AG10803 (cell line): ENCODE data around the gene BPIFB4.
A peak's percentile ranks its signal among the peaks of the same experiment; 100 is the strongest.

Experiments used
- DNase-seq: peaks from one replicate; pipeline ENCODE4 v3.0.0; 2010; ENCODE audit warnings: low read depth
- H3K4me3 ChIP-seq: 2 replicates; pipeline ENCODE4 v1.5.1; 2011; ENCODE audit warnings: mild to moderate bottlenecking, low read length, control low read depth
- TF ChIP-seq, protein P1 (sequence below): conservative IDR thresholded peaks from 2 replicates; pipeline ENCODE4 v1.5.1; 2011; ENCODE audit warnings: mild to moderate bottlenecking, low read length, control low read depth, inconsistent platforms

BPIFB4 gene

DNA sequence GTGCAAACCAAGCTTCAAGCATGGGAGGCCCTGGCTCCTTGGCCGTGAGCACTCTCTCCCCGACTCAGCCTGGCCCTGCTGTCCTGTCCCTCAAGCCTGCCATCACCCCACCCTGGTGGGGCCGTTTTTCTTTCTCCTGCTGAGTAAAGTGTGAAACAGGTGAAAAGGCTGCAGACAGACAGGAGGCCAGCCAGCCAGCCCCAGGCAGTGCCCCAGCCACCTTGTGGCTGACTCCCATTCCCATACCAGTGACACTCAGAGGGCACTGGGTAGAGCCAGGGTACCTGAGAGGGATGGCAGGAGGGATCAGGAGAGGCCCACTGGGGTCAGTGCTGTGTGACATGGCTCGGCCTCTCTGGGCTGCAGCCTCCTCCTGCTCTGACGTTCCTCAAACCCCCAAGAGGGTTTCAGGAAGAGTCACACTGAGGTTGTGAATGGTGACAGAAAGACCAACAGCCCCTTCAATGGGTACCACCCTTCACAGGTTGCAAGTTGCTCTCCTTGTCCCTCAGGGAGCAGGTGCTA, 52.6 kb downstream of the BPIFB4 start:
- no peak for DNase-seq
- TF ChIP-seq, protein P1, sequence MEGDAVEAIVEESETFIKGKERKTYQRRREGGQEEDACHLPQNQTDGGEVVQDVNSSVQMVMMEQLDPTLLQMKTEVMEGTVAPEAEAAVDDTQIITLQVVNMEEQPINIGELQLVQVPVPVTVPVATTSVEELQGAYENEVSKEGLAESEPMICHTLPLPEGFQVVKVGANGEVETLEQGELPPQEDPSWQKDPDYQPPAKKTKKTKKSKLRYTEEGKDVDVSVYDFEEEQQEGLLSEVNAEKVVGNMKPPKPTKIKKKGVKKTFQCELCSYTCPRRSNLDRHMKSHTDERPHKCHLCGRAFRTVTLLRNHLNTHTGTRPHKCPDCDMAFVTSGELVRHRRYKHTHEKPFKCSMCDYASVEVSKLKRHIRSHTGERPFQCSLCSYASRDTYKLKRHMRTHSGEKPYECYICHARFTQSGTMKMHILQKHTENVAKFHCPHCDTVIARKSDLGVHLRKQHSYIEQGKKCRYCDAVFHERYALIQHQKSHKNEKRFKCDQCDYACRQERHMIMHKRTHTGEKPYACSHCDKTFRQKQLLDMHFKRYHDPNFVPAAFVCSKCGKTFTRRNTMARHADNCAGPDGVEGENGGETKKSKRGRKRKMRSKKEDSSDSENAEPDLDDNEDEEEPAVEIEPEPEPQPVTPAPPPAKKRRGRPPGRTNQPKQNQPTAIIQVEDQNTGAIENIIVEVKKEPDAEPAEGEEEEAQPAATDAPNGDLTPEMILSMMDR = no peak
- H3K4me3 ChIP-seq = no peak overlapping the region

DNA sequence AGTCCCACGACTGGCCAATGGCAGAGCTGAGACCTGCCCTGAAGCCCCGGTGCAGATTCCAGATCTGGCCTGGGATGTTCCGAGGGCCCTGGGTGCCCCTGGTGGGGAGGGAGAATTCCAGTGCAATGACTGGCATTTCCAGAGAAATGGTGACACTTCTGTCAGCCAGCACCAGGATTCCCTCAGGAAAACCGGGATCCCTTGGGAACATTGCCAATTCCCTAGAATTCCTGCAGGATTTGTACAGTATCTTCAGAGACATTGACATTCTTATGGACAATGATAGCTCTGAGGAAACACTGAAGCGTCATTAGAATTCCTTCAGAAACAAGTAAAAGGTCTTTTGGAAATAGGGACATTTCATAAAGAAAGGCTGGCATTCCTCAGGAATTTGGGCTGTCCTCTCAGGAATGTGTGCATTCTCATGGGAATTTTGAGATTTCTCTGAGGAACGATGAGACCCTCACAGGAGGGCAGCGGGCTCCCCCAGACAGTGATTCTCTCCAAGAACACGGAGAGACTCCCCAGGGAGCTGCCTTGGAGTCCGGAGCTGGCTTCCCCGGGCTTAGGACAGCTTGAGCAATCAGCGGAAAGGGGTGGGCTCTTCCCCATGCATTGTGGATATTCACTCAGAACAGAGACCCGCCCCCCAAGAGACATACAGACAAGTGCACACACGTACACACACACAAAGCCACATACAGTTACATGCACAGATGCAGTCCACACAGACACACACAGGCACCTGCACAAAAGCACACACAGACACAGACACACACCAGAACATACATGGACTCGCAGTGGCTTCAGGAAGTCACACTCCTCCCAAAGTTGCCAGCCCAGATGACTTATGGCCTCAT, 53.3 kb downstream of the BPIFB4 start:
- TF ChIP-seq, protein P1 = no peak
- peak; percentile 75 for DNase-seq
- H3K4me3 ChIP-seq = no peak overlapping the region

DNA sequence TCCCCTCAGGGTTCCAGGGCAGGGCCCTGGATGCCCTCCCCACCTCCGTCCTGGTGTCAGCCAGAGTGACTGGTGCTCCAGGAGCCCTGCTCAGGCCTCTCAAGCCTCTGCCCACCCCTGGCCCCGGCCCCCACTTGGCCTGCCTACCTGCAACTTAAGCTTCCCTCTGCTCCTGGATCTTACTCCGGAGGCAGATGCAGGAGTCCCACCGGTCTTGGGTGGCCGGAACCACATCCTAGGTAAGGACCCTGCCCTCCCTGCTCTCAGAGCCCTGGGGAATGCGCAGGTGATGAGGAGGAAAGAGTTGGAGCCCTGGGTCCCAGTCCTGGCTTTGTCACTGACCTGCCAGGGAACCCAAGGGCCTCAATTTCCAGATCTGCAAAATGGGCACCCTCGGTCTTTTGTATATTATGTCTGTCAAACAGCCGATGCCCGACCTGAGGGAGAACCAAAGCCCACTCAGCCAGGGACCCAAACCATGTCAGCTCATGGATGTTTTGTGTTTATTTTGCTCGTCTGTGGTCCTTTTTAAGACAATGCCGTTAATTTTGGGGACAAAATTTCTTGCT, 54.0 kb downstream of the BPIFB4 start:
- DNase-seq = no peak
- H3K4me3 ChIP-seq = no peak overlapping the region
- TF ChIP-seq, protein P1 = no peak

DNA sequence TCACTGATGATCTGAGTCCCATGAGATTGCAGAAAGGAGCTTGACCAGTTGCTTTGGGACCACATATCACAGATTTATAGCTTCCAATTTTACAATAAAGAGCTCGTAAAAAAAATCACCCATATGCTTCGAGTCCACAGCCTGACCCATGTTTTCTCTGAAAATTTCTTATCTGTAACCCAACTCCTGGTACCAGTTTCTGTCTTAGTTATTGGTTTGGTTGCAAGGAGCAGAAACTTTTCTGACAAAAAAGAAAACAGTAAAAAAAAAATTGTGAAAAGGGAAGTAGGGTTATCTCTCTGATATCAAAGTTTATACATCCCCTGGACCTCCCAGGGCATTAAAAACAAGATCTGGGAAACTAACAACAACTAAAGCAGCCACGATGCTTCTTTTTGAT, 57.8 kb downstream of the BPIFB4 start:
- TF ChIP-seq, protein P1 = no peak
- no peak overlapping the region for H3K4me3 ChIP-seq
- no peak for DNase-seq

DNA sequence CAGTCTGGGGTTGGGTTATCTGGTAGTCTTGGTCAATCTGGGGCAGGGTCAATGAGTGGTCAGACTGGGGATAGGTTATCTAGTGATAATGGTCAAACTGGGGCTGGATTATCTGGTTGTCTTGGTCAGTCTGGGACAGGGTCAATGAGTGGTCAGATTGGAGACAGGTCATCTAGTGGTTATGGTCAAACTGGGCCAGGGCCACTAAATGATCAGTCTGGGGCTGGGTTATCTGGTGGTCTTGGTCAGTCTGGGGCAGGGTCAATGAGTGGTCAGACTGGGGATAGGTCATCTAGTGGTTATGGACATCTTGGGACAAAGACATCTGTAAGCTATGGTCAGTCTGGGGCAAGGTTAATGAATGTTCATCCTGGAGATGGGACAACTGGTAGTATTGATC, 60.0 kb downstream of the BPIFB4 start:
- H3K4me3 ChIP-seq = no peak overlapping the region
- DNase-seq = no peak
- TF ChIP-seq, protein P1 = no peak

DNA sequence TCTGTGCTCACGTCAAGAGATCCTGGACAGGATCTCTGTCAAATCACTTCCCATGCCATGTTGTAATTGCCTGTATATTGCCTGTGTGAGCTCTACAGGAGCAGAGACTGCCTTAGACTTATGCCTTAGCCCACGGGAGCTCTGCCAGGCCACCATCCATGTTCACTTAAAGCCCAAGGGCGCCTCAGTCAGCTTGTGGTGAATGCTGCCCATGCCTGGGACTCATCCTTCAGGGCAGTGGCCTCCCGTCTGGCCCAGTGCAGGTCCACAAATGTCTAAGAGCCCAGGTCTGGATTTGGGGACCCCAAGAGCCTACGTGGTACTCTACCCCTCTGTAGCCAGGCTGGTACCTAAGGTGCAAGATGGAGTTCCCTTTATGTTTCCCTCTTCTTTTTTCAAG, 66.1 kb downstream of the BPIFB4 start:
- H3K4me3 ChIP-seq = no peak overlapping the region
- TF ChIP-seq, protein P1 = no peak
- no peak for DNase-seq

DNA sequence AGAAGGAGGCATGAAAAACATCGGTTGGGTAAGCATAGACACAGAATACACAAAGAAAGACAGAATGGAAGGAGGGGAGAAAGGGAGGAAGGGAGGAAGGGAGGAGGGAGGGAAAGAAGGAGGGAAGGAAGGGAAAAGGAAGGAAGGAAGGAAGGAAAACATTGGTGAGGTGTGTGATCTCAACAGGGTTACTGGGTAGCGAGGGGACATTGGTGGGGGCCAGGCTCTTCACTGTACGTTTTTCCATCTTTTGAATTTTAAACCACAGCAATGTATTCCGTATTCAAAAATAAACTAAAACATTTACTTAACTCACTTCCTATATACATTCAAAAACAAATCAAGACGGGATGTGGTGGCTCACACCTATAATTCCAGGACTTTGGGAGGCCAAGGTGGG, 67.9 kb downstream of the BPIFB4 start:
- no peak overlapping the region for H3K4me3 ChIP-seq
- TF ChIP-seq, protein P1 = no peak
- no peak for DNase-seq
